ENCODE data around the gene NFATC1. TPM values are rescaled to one million over a fixed set of nuclear protein-coding genes. Genes with fewer than 3 reads are reported as not detected.

Gene NFATC1
- total and polyA plus RNA-seq, 2 donors (not counting 1 experiment from before 2014, with no cell fraction given): 0.92 to 4.3 TPM

GRCh38 chr18:79404567-79404910 is 8.8 kb downstream of the NFATC1 start:
- H3K9me3 ChIP-seq (ENCODE audit: control insufficient read depth, insufficient read depth, low read depth, low read length): no peaks in the 10 kb centered on the region
- DNase-seq (ENCODE audit: low read depth in 2 of 2): no peak
- H3K27ac ChIP-seq (ENCODE audit: insufficient read depth, low read length): no peak overlapping the region
- no peaks in the 10 kb centered on the region for H4K20me1 ChIP-seq (ENCODE audit: control insufficient read depth, extremely low read depth, insufficient read depth, low read length)
- no peak overlapping the region for H3K4me2 ChIP-seq (ENCODE audit: extremely low read depth, insufficient read depth, low read length)
- no peak for TF ChIP-seq EZH2 (IDR thresholded peaks at IDR 0.05; ENCODE audit: low read length, missing control alignments)
- TF ChIP-seq, protein P1, sequence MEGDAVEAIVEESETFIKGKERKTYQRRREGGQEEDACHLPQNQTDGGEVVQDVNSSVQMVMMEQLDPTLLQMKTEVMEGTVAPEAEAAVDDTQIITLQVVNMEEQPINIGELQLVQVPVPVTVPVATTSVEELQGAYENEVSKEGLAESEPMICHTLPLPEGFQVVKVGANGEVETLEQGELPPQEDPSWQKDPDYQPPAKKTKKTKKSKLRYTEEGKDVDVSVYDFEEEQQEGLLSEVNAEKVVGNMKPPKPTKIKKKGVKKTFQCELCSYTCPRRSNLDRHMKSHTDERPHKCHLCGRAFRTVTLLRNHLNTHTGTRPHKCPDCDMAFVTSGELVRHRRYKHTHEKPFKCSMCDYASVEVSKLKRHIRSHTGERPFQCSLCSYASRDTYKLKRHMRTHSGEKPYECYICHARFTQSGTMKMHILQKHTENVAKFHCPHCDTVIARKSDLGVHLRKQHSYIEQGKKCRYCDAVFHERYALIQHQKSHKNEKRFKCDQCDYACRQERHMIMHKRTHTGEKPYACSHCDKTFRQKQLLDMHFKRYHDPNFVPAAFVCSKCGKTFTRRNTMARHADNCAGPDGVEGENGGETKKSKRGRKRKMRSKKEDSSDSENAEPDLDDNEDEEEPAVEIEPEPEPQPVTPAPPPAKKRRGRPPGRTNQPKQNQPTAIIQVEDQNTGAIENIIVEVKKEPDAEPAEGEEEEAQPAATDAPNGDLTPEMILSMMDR (conservative IDR thresholded peaks at IDR 0.05 in 1 of 2, IDR thresholded peaks at IDR 0.05 in 1 of 2; ENCODE audit: low read depth in 1 of 2, low read length in 2 of 2): no peak
- H3K79me2 ChIP-seq (ENCODE audit: control insufficient read depth, insufficient read depth, low read length): no peaks in the 10 kb centered on the region
- no peak overlapping the region for H3K4me3 ChIP-seq (replicated peaks in 1 of 4; ENCODE audit: control extremely low read depth in 1 of 4, insufficient read depth in 1 of 4, low read depth in 3 of 4, low read length in 4 of 4)
- H3K27me3 ChIP-seq (ENCODE audit: control insufficient read depth, insufficient read depth, low read length): no peaks in the 10 kb centered on the region
- no peaks in the 10 kb centered on the region for H3K36me3 ChIP-seq (ENCODE audit: control insufficient read depth, insufficient read depth, low read length)
- H3K4me1 ChIP-seq (ENCODE audit: control insufficient read depth, extremely low read depth, insufficient read depth, low read length): no peaks in the 10 kb centered on the region
- H3K9ac ChIP-seq (ENCODE audit: insufficient read depth, low read length): no peak overlapping the region
- no peak overlapping the region for H2AFZ ChIP-seq (ENCODE audit: low read length)

- no peak for DNase-seq (ENCODE audit: low read depth in 2 of 2)
- H3K27me3 ChIP-seq (ENCODE audit: control insufficient read depth, insufficient read depth, low read length): no peaks in the 10 kb centered on the region
- H3K9ac ChIP-seq (ENCODE audit: insufficient read depth, low read length): no peak overlapping the region
- H4K20me1 ChIP-seq (ENCODE audit: control insufficient read depth, extremely low read depth, insufficient read depth, low read length): no peaks in the 10 kb centered on the region
- no peaks in the 10 kb centered on the region for H3K4me1 ChIP-seq (ENCODE audit: control insufficient read depth, extremely low read depth, insufficient read depth, low read length)
- H2AFZ ChIP-seq (ENCODE audit: low read length): no peak overlapping the region
- H3K27ac ChIP-seq (ENCODE audit: insufficient read depth, low read length): no peak overlapping the region
- H3K79me2 ChIP-seq (ENCODE audit: control insufficient read depth, insufficient read depth, low read length): no peaks in the 10 kb centered on the region
- H3K36me3 ChIP-seq (ENCODE audit: control insufficient read depth, insufficient read depth, low read length): no peaks in the 10 kb centered on the region
- no peak overlapping the region for H3K4me2 ChIP-seq (ENCODE audit: extremely low read depth, insufficient read depth, low read length)
- no peaks in the 10 kb centered on the region for H3K9me3 ChIP-seq (ENCODE audit: control insufficient read depth, insufficient read depth, low read depth, low read length)
- H3K4me3 ChIP-seq (replicated peaks in 1 of 4; ENCODE audit: control extremely low read depth in 1 of 4, insufficient read depth in 1 of 4, low read depth in 3 of 4, low read length in 4 of 4): no peak overlapping the region
- no peak for TF ChIP-seq EZH2 (IDR thresholded peaks at IDR 0.05; ENCODE audit: low read length, missing control alignments)
- TF ChIP-seq, protein P1 (conservative IDR thresholded peaks at IDR 0.05 in 1 of 2, IDR thresholded peaks at IDR 0.05 in 1 of 2; ENCODE audit: low read depth in 1 of 2, low read length in 2 of 2): no peak
Measured at GRCh38 chr18:79405019-79405780, 9.5 kb downstream of the NFATC1 start.

GRCh38 chr18:79405781-79406575 is 10.2 kb downstream of the NFATC1 start:
- Histone ChIP-seq H3K9ac (ENCODE audit: insufficient read depth, low read length) (no peak overlapping the region), H3K36me3 (ENCODE audit: control insufficient read depth, insufficient read depth, low read length) (no peaks in the 10 kb centered on the region), H3K4me2 (ENCODE audit: extremely low read depth, insufficient read depth, low read length) (no peak overlapping the region), H4K20me1 (ENCODE audit: control insufficient read depth, extremely low read depth, insufficient read depth, low read length) (no peaks in the 10 kb centered on the region), H3K27me3 (ENCODE audit: control insufficient read depth, insufficient read depth, low read length) (no peaks in the 10 kb centered on the region), H2AFZ (ENCODE audit: low read length) (no peak overlapping the region), H3K4me1 (ENCODE audit: control insufficient read depth, extremely low read depth, insufficient read depth, low read length) (no peaks in the 10 kb centered on the region), H3K9me3 (ENCODE audit: control insufficient read depth, insufficient read depth, low read depth, low read length) (no peaks in the 10 kb centered on the region), H3K4me3 (replicated peaks in 1 of 4; ENCODE audit: control extremely low read depth in 1 of 4, insufficient read depth in 1 of 4, low read depth in 3 of 4, low read length in 4 of 4) (no peak overlapping the region), H3K79me2 (ENCODE audit: control insufficient read depth, insufficient read depth, low read length) (no peaks in the 10 kb centered on the region), H3K27ac (ENCODE audit: insufficient read depth, low read length) (no peak overlapping the region)
- DNase-seq (ENCODE audit: low read depth in 2 of 2): no peak
- TF ChIP-seq EZH2 (IDR thresholded peaks at IDR 0.05; ENCODE audit: low read length, missing control alignments): no peak
- TF ChIP-seq, protein P1 (conservative IDR thresholded peaks at IDR 0.05 in 1 of 2, IDR thresholded peaks at IDR 0.05 in 1 of 2; ENCODE audit: low read depth in 1 of 2, low read length in 2 of 2): no peak
